Spleen (tissue), 7 donors: ENCODE measurements around the gene NDUFA13.

Source experiments
- CTCF ChIP-seq, 11 experiments: fragments of 200-600 bp in 7 of 11; fragments of 450-650 bp in 4 of 11; sonication (generic) in 4 of 11; IDR thresholded peaks in 8 of 11; conservative IDR thresholded peaks in 3 of 11; 1 replicate in 7 of 11; 2 replicates in 4 of 11; pipeline versions ENCODE4 v1.4.0 to v1.8.0; 2016 to 2021; ENCODE audit warnings: antibody characterized with exemption in 11 of 11, inconsistent platforms in 4 of 11, mild to moderate bottlenecking in 1 of 11
- POLR2A ChIP-seq, 3 donors: fragments of 450-650 bp; IDR thresholded peaks; one replicate each; pipeline ENCODE4 v1.5.1; 2017; ENCODE audit warnings: antibody characterized with exemption in 3 of 3, mild to moderate bottlenecking in 1 of 3
- donor health status: DM: no; HTN: no; CAD: no; lungs with moderate emphysema.
- donor health status: DM: no; HTN: no; CAD: no.
- donor health status: DM: no; HTN: no; CAD: no.

- TF ChIP-seq CTCF (IDR thresholded peaks at IDR 0.05 in 8 of 11, conservative IDR thresholded peaks at IDR 0.05 in 3 of 11) = no peak
- TF ChIP-seq POLR2A (IDR thresholded peaks at IDR 0.05) = no peak
These were observed 5.6 kb upstream of the NDUFA13 start for GRCh38 chr19:19510432-19510831.
